AG04449 (cell line): ENCODE results near the gene LIG1.

Experiments
- CTCF ChIA-PET: fragments of 350-600 bp; formaldehyde crosslinking; extraction: SDS; loops from one replicate; lab custom pipeline; 2021; ENCODE audit warnings: antibody characterized with exemption; lab: Yijun Ruan, JAX
- POLR2A ChIA-PET: fragments of 400-600, 350-600 bp; formaldehyde crosslinking; extraction: SDS; loops from one replicate; lab custom pipeline; 2020; ENCODE audit warnings: antibody characterized with exemption, inconsistent platforms; lab: Yijun Ruan, JAX
- DNase-seq: peaks from one replicate; pipeline ENCODE4 v3.0.0-alpha.2; 2010; ENCODE audit warnings: low read depth, low spot score
- H3K4me3 ChIP-seq: 2 replicates; pipeline ENCODE4 v1.5.1; 2011; ENCODE audit warnings: low read depth, mild to moderate bottlenecking, control low read depth, low read length
- CTCF ChIP-seq: IDR thresholded peaks from one replicate; pipeline ENCODE4 v1.5.1; 2011; ENCODE audit warnings: mild to moderate bottlenecking, moderate library complexity, low read length, control low read depth, inconsistent platforms; ENCODE audit not compliant: insufficient read depth; ENCODE audit errors: missing control alignments

Gene LIG1

GRCh38 chr19:48123907-48124651, 46.1 kb downstream of the LIG1 start:
- CTCF ChIA-PET = interaction anchor here (1.4 to 4.4 kb wide), 4 partner anchors 15 to 161 kb away, joined by 3 to 33 read pairs (median 6); partner anchors contain the start of gene PLA2G4C
- H3K4me3 ChIP-seq = no peak overlapping the region
- POLR2A ChIA-PET = no interaction called here
- peak; percentile 5 for TF ChIP-seq CTCF
- DNase-seq = no peak

- ChIA-PET POLR2A (no interaction called here), CTCF (interaction anchor here (1.2 to 4.4 kb wide), 3 partner anchors 13 to 32 kb away, joined by 3 to 44 read pairs (median 33); partner anchors contain the start of gene PLA2G4C)
- H3K4me3 ChIP-seq = no peak overlapping the region
- TF ChIP-seq CTCF = no peak
- no peak for DNase-seq
Measured at GRCh38 chr19:48122421-48122820, 47.7 kb downstream of the LIG1 start.

- POLR2A ChIA-PET = no interaction called here
- no peak overlapping the region for H3K4me3 ChIP-seq
- CTCF ChIA-PET = interaction anchor here (1.2 to 4.4 kb wide), 2 partner anchors 13 to 33 kb away, joined by 3 to 44 read pairs; partner anchors contain the start of gene PLA2G4C
- no peak for TF ChIP-seq CTCF
- no peak for DNase-seq
Measured at GRCh38 chr19:48121909-48122371, 48.2 kb downstream of the LIG1 start.

GRCh38 chr19:48121066-48121465, 49.1 kb downstream of the LIG1 start:
- H3K4me3 ChIP-seq = no peak overlapping the region
- no peak for TF ChIP-seq CTCF
- POLR2A ChIA-PET = no interaction called here
- DNase-seq = no peak
- CTCF ChIA-PET = interaction anchor here (0.7 to 4.4 kb wide), 4 partner anchors 12 to 158 kb away, joined by 3 to 44 read pairs (median 3); partner anchors contain the start of gene PLA2G4C

GRCh38 chr19:48120505-48120904, 49.6 kb downstream of the LIG1 start:
- no peak for TF ChIP-seq CTCF
- no peak for DNase-seq
- ChIA-PET CTCF (interaction anchor here (0.7 to 4.4 kb wide), 3 partner anchors 11 to 157 kb away, joined by 3 to 44 read pairs (median 3); partner anchors contain the start of gene PLA2G4C), POLR2A (interaction anchor here (1.7 kb wide), 1 partner anchor 10 kb away, joined by 5 read pairs; the partner anchor contains the start of gene PLA2G4C)
- H3K4me3 ChIP-seq = no peak overlapping the region

GRCh38 chr19:48118131-48118517, 52.0 kb downstream of the LIG1 start:
- no peak for DNase-seq
- no peak overlapping the region for H3K4me3 ChIP-seq
- ChIA-PET POLR2A (no interaction called here), CTCF (interaction anchor here (4.4 kb wide), 1 partner anchor 9 kb away, joined by 44 read pairs; the partner anchor contains the start of gene PLA2G4C)
- TF ChIP-seq CTCF = no peak
